Thoracic aorta (tissue), 2 donors: ENCODE measurements around the gene TWF1. TPM values are rescaled to one million over a fixed set of nuclear protein-coding genes. Genes with fewer than 3 reads are reported as not detected.
"Not testable (repeated sequence)": the region's sequence is repeated elsewhere in the genome, so short reads cannot be mapped to it uniquely, and the experiment has no call there.

ENCODE experiments used
- ATAC-seq: fragments of 150-250 bp; one replicate; pipeline ENCODE4 v1.8.0; 2017; ENCODE audit warnings: low read depth; ENCODE audit not compliant: insufficient number of reproducible peaks, low FRiP score
- DNase-seq: peaks from one replicate; pipeline ENCODE4 v3.0.0-alpha.2; 2020; ENCODE audit warnings: low spot score
- H3K27ac ChIP-seq, 2 donors: fragments of 200-600 bp; sonication (generic); 1 replicate in 1 of 2; 2 replicates in 1 of 2; pipeline ENCODE4 v1.5.1; 2016; ENCODE audit warnings: mild to moderate bottlenecking in 2 of 2, moderate library complexity in 2 of 2
- H3K27me3 ChIP-seq: fragments of 200-600 bp; sonication (generic); replicated peaks from 2 replicates; pipeline ENCODE4 v1.6.0; 2016; ENCODE audit warnings: mild to moderate bottlenecking; ENCODE audit not compliant: insufficient read depth
- H3K36me3 ChIP-seq: fragments of 200-600 bp; sonication (generic); one replicate; pipeline ENCODE4 v1.5.1; 2016
- H3K4me1 ChIP-seq, 2 donors: fragments of 200-600 bp; sonication (generic); 1 replicate in 1 of 2; 2 replicates in 1 of 2; pipeline versions ENCODE4 v1.5.1 to v1.6.0; 2016; ENCODE audit warnings: low read depth in 2 of 2, mild to moderate bottlenecking in 1 of 2; ENCODE audit not compliant: control insufficient read depth in 1 of 2
- H3K4me3 ChIP-seq: fragments of 200-600 bp; sonication (generic); 2 replicates; pipeline ENCODE4 v1.5.1; 2016; ENCODE audit warnings: mild to moderate bottlenecking
- H3K9me3 ChIP-seq: fragments of 200-600 bp; sonication (generic); 2 replicates; pipeline ENCODE4 v1.5.1; 2016
- total RNA-seq, 2 donors: library from RNA; depleted of rRNA; stranded (reverse); fragments of >200 nt; gene quantifications; one replicate each; pipeline versions ENCODE4 v1.1.0 to v1.2.3, GENCODE V29; 2016
- TF ChIP-seq, protein P1 (sequence below): fragments of 200-600 bp; sonication (generic); IDR thresholded peaks from one replicate; pipeline ENCODE4 v1.5.1; 2019; ENCODE audit warnings: antibody characterized with exemption

The TWF1 gene
- total RNA-seq, 2 donors from 2014 or later = 70.8 to 108 TPM

DNA sequence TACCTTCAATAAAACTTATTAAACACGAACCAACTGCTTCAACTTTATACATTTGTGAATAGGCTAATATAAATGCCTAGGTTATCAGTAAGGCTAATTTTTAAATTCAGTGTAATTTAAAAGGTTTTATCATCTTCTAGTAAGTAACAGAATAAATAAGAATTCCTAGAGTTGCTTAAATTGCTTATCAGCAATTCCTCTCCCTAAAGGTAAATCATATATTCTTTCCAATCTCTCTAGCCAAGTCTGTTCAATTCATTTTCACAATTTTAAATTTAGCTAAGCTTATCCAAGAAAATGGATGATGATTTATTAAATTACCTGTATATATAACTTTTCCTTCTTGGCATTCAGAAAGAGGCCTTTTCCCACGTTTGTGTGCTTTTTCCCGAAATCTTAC lies 52.1 kb downstream of the TWF1 start:
- no peak overlapping the region for H3K4me3 ChIP-seq
- H3K9me3 ChIP-seq = no peaks in the 10 kb centered on the region
- no peaks in the 10 kb centered on the region for H3K27me3 ChIP-seq
- H3K27ac ChIP-seq = no peak overlapping the region
- peaks cover 5% of the 10 kb centered on the region for H3K36me3 ChIP-seq
- H3K4me1 ChIP-seq = peaks cover 8 to 15% of the 10 kb centered on the region in 2 donors
- ATAC-seq = no peak
- TF ChIP-seq, protein P1, sequence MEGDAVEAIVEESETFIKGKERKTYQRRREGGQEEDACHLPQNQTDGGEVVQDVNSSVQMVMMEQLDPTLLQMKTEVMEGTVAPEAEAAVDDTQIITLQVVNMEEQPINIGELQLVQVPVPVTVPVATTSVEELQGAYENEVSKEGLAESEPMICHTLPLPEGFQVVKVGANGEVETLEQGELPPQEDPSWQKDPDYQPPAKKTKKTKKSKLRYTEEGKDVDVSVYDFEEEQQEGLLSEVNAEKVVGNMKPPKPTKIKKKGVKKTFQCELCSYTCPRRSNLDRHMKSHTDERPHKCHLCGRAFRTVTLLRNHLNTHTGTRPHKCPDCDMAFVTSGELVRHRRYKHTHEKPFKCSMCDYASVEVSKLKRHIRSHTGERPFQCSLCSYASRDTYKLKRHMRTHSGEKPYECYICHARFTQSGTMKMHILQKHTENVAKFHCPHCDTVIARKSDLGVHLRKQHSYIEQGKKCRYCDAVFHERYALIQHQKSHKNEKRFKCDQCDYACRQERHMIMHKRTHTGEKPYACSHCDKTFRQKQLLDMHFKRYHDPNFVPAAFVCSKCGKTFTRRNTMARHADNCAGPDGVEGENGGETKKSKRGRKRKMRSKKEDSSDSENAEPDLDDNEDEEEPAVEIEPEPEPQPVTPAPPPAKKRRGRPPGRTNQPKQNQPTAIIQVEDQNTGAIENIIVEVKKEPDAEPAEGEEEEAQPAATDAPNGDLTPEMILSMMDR = no peak
- no peak for DNase-seq

DNA sequence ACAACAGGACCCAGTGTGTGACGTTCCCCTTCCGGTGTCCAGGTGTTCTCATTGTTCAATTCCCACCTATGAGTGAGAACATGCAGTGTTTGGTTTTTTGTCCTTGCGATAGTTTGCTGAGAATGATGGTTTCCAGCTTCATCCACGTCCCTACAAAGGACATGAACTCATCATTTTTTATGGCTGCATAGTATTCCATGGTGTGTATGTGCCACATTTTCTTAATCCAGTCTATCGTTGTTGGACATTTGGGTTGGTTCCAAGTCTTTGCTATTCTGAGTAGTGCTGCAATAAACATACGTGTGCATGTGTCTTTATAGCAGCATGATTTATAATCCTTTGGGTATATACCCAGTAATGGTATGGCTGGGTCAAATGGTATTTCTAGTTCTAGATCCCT lies 54.8 kb downstream of the TWF1 start:
- H3K27me3 ChIP-seq, H3K4me1 ChIP-seq, H3K27ac ChIP-seq, ATAC-seq, H3K9me3 ChIP-seq, DNase-seq, H3K4me3 ChIP-seq, H3K36me3 ChIP-seq: not testable (repeated sequence)

DNA sequence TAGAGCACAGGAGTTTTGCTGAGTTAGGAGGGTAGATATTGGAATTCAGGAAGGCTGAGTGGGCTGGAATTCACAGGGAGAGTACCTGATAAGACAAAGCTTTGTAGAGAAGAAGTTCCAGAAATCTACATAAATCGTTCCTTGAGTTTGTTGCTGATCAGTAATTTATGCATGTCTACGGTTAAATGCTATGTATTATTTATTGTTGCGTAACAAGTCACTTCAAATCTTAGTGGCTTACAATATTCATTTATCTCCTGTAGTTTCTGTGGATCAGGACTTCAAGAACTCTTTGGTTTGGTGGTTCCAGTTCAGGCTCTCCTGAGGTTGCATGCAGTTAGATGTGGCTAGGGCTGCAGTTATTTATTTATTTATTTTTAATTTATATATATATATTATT lies 55.3 kb downstream of the TWF1 start:
- DNase-seq = no peak
- Histone ChIP-seq H3K9me3 (no peaks in the 10 kb centered on the region), H3K36me3 (peaks cover 5% of the 10 kb centered on the region), H3K27me3 (no peaks in the 10 kb centered on the region), H3K4me1 (peaks cover 3 to 7% of the 10 kb centered on the region in 2 donors), H3K4me3 (no peak overlapping the region), H3K27ac (no peak overlapping the region)
- ATAC-seq = no peak
- TF ChIP-seq, protein P1 = no peak

DNA sequence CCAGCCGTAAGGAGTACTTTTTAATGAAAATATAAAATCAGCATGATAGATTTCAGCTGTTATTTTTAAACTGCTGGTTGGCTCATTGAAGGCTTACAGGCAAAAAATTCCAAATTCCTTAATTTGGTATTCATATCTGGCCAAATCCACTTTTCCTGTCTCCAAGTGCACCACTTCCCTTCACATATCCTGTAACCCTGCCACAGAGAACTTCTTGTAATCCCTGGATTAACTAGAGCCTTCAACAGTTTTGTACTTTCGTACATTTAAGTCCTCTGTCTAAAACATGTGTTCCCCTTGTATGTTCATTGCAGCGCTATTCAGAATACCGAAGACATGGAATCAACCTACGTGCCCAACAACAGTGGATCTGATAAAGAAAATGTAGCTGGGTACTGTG lies 57.1 kb downstream of the TWF1 start:
- H3K27me3 ChIP-seq = no peaks in the 10 kb centered on the region
- no peaks in the 10 kb centered on the region for H3K9me3 ChIP-seq
- H3K27ac ChIP-seq = no peak overlapping the region
- H3K4me3 ChIP-seq = no peak overlapping the region
- H3K4me1 ChIP-seq = peaks cover 3 to 7% of the 10 kb centered on the region in 2 donors
- no peak for DNase-seq
- H3K36me3 ChIP-seq = peaks cover 5% of the 10 kb centered on the region
- ATAC-seq = no peak
- TF ChIP-seq, protein P1 = no peak

DNA sequence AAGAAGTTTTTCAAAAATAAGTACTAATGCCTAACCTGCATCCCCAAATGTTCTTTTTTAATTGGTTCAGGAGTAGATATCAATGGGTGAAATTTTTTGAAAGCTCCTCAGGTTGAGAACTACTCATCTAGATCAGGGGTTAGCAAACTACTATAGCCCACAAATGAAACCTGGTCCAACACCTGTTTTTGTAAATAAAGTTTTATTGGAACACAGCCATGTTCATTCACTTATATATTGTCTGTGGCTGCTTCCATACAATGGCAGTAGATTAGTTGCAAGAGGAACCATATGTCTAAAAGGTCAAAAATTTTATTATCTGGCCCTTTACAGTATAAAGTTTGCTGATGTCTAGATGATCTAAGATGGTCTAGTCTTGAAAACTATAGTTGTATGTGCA lies 61.3 kb downstream of the TWF1 start:
- TF ChIP-seq, protein P1 = no peak
- Histone ChIP-seq H3K4me1 (no peaks in the 10 kb centered on the region), H3K4me3 (no peak overlapping the region), H3K27ac (no peak overlapping the region), H3K27me3 (no peaks in the 10 kb centered on the region), H3K36me3 (peaks cover 2% of the 10 kb centered on the region), H3K9me3 (no peaks in the 10 kb centered on the region)
- no peak for DNase-seq
- ATAC-seq = no peak

Other genes with a start within 250 kb of the TWF1 start
- 1 to 10 TPM; 7.6 to 8.9 TPM for gene PUS7L, start 47.5 kb downstream of the TWF1 start, total RNA-seq
- gene IRAK4, start 47.4 kb downstream of the TWF1 start, total RNA-seq = 10 to 100 TPM; 38.4 to 68.8 TPM
- 10 to 100 TPM in 1 of 2 donors, 1 to 10 TPM in 1; 7.3 to 30.8 TPM for gene TMEM117, start 29.8 kb upstream of the TWF1 start, total RNA-seq